Esophagus squamous epithelium (tissue), 4 donors: Measurements from ENCODE around the gene ITSN1.

Experiments
- CTCF ChIP-seq, 6 experiments: fragments of 450-650 bp in 4 of 6; fragments of 200-600 bp in 2 of 6; sonication (generic) in 2 of 6; IDR thresholded peaks; one replicate each; pipeline ENCODE4 v1.5.1; 2016 to 2019; ENCODE audit warnings: antibody characterized with exemption in 6 of 6, mild to moderate bottlenecking in 4 of 6, moderate library complexity in 4 of 6
- POLR2A ChIP-seq, 4 donors: fragments of 450-650 bp; IDR thresholded peaks; one replicate each; pipeline ENCODE4 v1.6.1; 2017; ENCODE audit warnings: antibody characterized with exemption in 4 of 4, mild to moderate bottlenecking in 4 of 4, moderate library complexity in 3 of 4

GRCh38 chr21:33886321-33886720 is 244.0 kb downstream of the ITSN1 start:
- TF ChIP-seq CTCF (IDR thresholded peaks at IDR 0.05) (no peak), POLR2A (IDR thresholded peaks at IDR 0.05) (no peak)
